ENCODE measurements around the gene RMND1. TPM values are rescaled to one million over a fixed set of nuclear protein-coding genes. Genes with fewer than 3 reads are reported as not detected.

RMND1 gene
- total and polyA plus RNA-seq, 9 of the 15 experiments (the other 6 are each of a cell fraction or from before 2014, with no cell fraction given), result 26.9 to 47.8 (median 36.2) TPM

- TF ChIP-seq REST (IDR thresholded peaks at IDR 0.05; ENCODE audit: borderline replicate concordance), result no peak
- TF ChIP-seq REST (CRISPR knock-in tag; IDR thresholded peaks at IDR 0.05; ENCODE audit: low read depth), result peak; percentile 59; the same call in 1 of the 2 replicates
- TF ChIP-seq SREBF2 (CRISPR knock-in tag; IDR thresholded peaks at IDR 0.05), result no peak
- TF ChIP-seq ZC3H8 (IDR thresholded peaks at IDR 0.05), result no peak
- TF ChIP-seq, protein P1, sequence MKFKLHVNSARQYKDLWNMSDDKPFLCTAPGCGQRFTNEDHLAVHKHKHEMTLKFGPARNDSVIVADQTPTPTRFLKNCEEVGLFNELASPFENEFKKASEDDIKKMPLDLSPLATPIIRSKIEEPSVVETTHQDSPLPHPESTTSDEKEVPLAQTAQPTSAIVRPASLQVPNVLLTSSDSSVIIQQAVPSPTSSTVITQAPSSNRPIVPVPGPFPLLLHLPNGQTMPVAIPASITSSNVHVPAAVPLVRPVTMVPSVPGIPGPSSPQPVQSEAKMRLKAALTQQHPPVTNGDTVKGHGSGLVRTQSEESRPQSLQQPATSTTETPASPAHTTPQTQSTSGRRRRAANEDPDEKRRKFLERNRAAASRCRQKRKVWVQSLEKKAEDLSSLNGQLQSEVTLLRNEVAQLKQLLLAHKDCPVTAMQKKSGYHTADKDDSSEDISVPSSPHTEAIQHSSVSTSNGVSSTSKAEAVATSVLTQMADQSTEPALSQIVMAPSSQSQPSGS (CRISPR knock-in tag; IDR thresholded peaks at IDR 0.05), result no peak
- no peak for TF ChIP-seq ZBTB2 (IDR thresholded peaks at IDR 0.05)
- no peak for TF ChIP-seq TCF7L2 (IDR thresholded peaks at IDR 0.05; ENCODE audit: low read depth, low read length)
- TF ChIP-seq NCOA4 (IDR thresholded peaks at IDR 0.05; ENCODE audit: partially characterized antibody), result no peak
- TF ChIP-seq ERF (CRISPR knock-in tag; IDR thresholded peaks at IDR 0.05), result peak; percentile 94
- TF ChIP-seq, protein P2, sequence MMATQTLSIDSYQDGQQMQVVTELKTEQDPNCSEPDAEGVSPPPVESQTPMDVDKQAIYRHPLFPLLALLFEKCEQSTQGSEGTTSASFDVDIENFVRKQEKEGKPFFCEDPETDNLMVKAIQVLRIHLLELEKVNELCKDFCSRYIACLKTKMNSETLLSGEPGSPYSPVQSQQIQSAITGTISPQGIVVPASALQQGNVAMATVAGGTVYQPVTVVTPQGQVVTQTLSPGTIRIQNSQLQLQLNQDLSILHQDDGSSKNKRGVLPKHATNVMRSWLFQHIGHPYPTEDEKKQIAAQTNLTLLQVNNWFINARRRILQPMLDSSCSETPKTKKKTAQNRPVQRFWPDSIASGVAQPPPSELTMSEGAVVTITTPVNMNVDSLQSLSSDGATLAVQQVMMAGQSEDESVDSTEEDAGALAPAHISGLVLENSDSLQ (IDR thresholded peaks at IDR 0.05), result no peak
- no peak for TF ChIP-seq DDX20 (tag; IDR thresholded peaks at IDR 0.05; ENCODE audit: low read depth)
- no peak for TF ChIP-seq HNRNPUL1 (IDR thresholded peaks at IDR 0.05; ENCODE audit: low read length)
- TF ChIP-seq ZNF274 (IDR thresholded peaks at IDR 0.05; ENCODE audit: borderline replicate concordance, low read depth, low read length), result no peak
- peak; percentile 41 for TF ChIP-seq ZBTB7A (IDR thresholded peaks at IDR 0.05; ENCODE audit: borderline replicate concordance, control insufficient read depth, low read depth, low read length)
- TF ChIP-seq SMAD1 (IDR thresholded peaks at IDR 0.05; ENCODE audit: low read depth, low read length, partially characterized antibody), result no peak
- TF ChIP-seq ZNF589 (CRISPR knock-in tag; IDR thresholded peaks at IDR 0.05; ENCODE audit: low read depth), result no peak; the same call in 1 of the 2 replicates
- TF ChIP-seq ZFP30 (CRISPR knock-in tag; IDR thresholded peaks at IDR 0.05; ENCODE audit: borderline replicate concordance), result no peak
Measured at GRCh38 chr6:151390851-151391470, 61.0 kb downstream of the RMND1 start (continued).

All from K562 (cell line).